Right cardiac atrium (tissue), 5 donors: ENCODE data around the gene CDC7. TPM values are rescaled to one million over a fixed set of nuclear protein-coding genes. Genes with fewer than 3 reads are reported as not detected.
A peak's percentile ranks its signal among the peaks of the same experiment; 100 is the strongest.

Experiments
- ATAC-seq, 2 donors: fragments of 200-7000 bp; cut with Tn5 transposase; one replicate each; pipeline versions ENCODE4 v1.8.0 to v1.9.1; 2020; ENCODE audit warnings: moderate library complexity in 2 of 2, mild to moderate bottlenecking in 1 of 2
- DNase-seq, 3 donors: peaks; one replicate each; pipeline ENCODE4 v3.0.0-alpha.2; 2020
- H3K27ac ChIP-seq: one replicate; pipeline ENCODE4 v1.5.1; 2013; ENCODE audit warnings: mild to moderate bottlenecking, low read length, control low read depth, moderate library complexity
- H3K27me3 ChIP-seq: one replicate; pipeline ENCODE4 v1.6.1; 2013; ENCODE audit not compliant: control insufficient read depth, insufficient read depth
- H3K4me1 ChIP-seq: one replicate; pipeline ENCODE4 v1.6.1; 2013; ENCODE audit warnings: low read length; ENCODE audit not compliant: control insufficient read depth, insufficient read depth
- H3K4me3 ChIP-seq: one replicate; pipeline ENCODE4 v1.5.1; 2013; ENCODE audit warnings: low read length, control low read depth
- H3K9me3 ChIP-seq: one replicate; pipeline ENCODE4 v1.6.1; 2013; ENCODE audit warnings: low read length; ENCODE audit not compliant: control insufficient read depth
- WGBS: extraction: QIAGEN DNeasy Blood & Tissue Kit; methylation state at CpG from one replicate; pipeline ENCODE4 v1.1.7; 2013; 5-methylcytosine and 5-hydroxymethylcytosine counted together
- intact Hi-C, 4 donors: fragments of 100-400 bp; cut with DNase I; formaldehyde crosslinking; loops; one replicate each; pipeline versions ENCODE4 v1.11.0 to v1.14.0; 2022 to 2023
- polyA plus RNA-seq: library from polyadenylated mRNA; stranded (reverse); fragments of 200-250 nt; gene quantifications from one replicate; pipeline ENCODE4 v1.2.3, GENCODE V29; 2013
- total RNA-seq, 4 donors: library from RNA; stranded (reverse); fragmentation: NEBNext Ultra II Directional; extraction: Animal tissue kit (Norgen Biotek cat#: 25700); gene quantifications; one replicate each; pipeline ENCODE4 v1.2.1, GENCODE V29; 2021
- donor health status: healthy with polysubstance abuse.
- donor health status: DM: no; HTN: yes; CAD: no.
- donor health status: DM: no; HTN: no; CAD: no.
- donor health status: DM: no; HTN: yes; CAD: no; lungs with severe emphysema.
- donor health status: DM: yes; HTN: yes; CAD: no.

Gene CDC7
- total and polyA plus RNA-seq, 5 donors, result 0.50 to 2.0 (median 1.6) TPM

GRCh38 chr1:91557826-91558225, 57.2 kb downstream of the CDC7 start:
- no peak overlapping the region for H3K4me3 ChIP-seq
- no peaks in the 10 kb centered on the region for H3K27me3 ChIP-seq
- peaks cover 3% of the 10 kb centered on the region for H3K4me1 ChIP-seq
- WGBS, result 0% methylated on average over 1 of the region's 1 CpG
- intact Hi-C loops, result no loop called here
- ATAC-seq (no peak), DNase-seq (no peak)
- no peaks in the 10 kb centered on the region for H3K9me3 ChIP-seq
- no peak overlapping the region for H3K27ac ChIP-seq

- 84% methylated on average over 8 of the region's 8 CpGs for WGBS
- Histone ChIP-seq H3K27me3 (no peaks in the 10 kb centered on the region), H3K9me3 (no peaks in the 10 kb centered on the region), H3K27ac (no peak overlapping the region), H3K4me3 (no peak overlapping the region), H3K4me1 (no peaks in the 10 kb centered on the region)
- ATAC-seq (no peak), DNase-seq (no peak)
- intact Hi-C loops, result no loop called here
These were observed 58.5 kb downstream of the CDC7 start for GRCh38 chr1:91559046-91559750.

GRCh38 chr1:91559838-91560565, 59.4 kb downstream of the CDC7 start:
- no peak overlapping the region for H3K27ac ChIP-seq
- WGBS, result 85% methylated on average over 4 of the region's 4 CpGs
- no peaks in the 10 kb centered on the region for H3K4me1 ChIP-seq
- H3K9me3 ChIP-seq, result no peaks in the 10 kb centered on the region
- DNase-seq (no peak), ATAC-seq (no peak)
- H3K27me3 ChIP-seq, result no peaks in the 10 kb centered on the region
- H3K4me3 ChIP-seq, result no peak overlapping the region
- intact Hi-C loops, result no loop called here

GRCh38 chr1:91564888-91565701, 64.4 kb downstream of the CDC7 start:
- no peaks in the 10 kb centered on the region for H3K27me3 ChIP-seq
- H3K4me3 ChIP-seq, result no peak overlapping the region
- DNase-seq, result no peak
- H3K9me3 ChIP-seq, result no peaks in the 10 kb centered on the region
- intact Hi-C loops, result no loop called here
- H3K4me1 ChIP-seq, result peaks cover 3% of the 10 kb centered on the region
- WGBS, result 75% methylated on average over 6 of the region's 6 CpGs
- H3K27ac ChIP-seq, result no peak overlapping the region
- ATAC-seq, result peak in 1 of 2 donors; percentile 47

- ATAC-seq, result no peak
- 91% methylated on average over 4 of the region's 4 CpGs for WGBS
- peaks cover 9% of the 10 kb centered on the region for H3K4me1 ChIP-seq
- no peak overlapping the region for H3K27ac ChIP-seq
- intact Hi-C loops, result no loop called here
- no peak for DNase-seq
- no peaks in the 10 kb centered on the region for H3K9me3 ChIP-seq
- H3K27me3 ChIP-seq, result no peaks in the 10 kb centered on the region
- H3K4me3 ChIP-seq, result no peak overlapping the region
These were observed 66.9 kb downstream of the CDC7 start for GRCh38 chr1:91567583-91567982.

- no peak for DNase-seq
- Histone ChIP-seq H3K4me3 (no peak overlapping the region), H3K4me1 (peaks cover 9% of the 10 kb centered on the region), H3K27ac (no peak overlapping the region), H3K9me3 (no peaks in the 10 kb centered on the region), H3K27me3 (no peaks in the 10 kb centered on the region)
- no peak for ATAC-seq
- intact Hi-C loops, result no loop called here
- 90% methylated on average over 7 of the region's 7 CpGs for WGBS
These were observed 67.6 kb downstream of the CDC7 start for GRCh38 chr1:91568261-91568660.

GRCh38 chr1:91569411-91570119, 68.9 kb downstream of the CDC7 start:
- ATAC-seq, result peak; percentile 97 to 98
- Histone ChIP-seq H3K27me3 (no peaks in the 10 kb centered on the region), H3K4me1 (peaks cover 9% of the 10 kb centered on the region), H3K9me3 (no peaks in the 10 kb centered on the region), H3K27ac (peak overlapping the region; percentile 100), H3K4me3 (no peak overlapping the region)
- intact Hi-C loops, result no loop called here
- 32% methylated on average over 7 of the region's 7 CpGs for WGBS
- DNase-seq, result peak; percentile 92 to 95 (median 92)

GRCh38 chr1:91570120-91570448, 69.4 kb downstream of the CDC7 start:
- Histone ChIP-seq H3K9me3 (no peaks in the 10 kb centered on the region), H3K4me3 (no peak overlapping the region), H3K4me1 (peaks cover 9% of the 10 kb centered on the region), H3K27me3 (no peaks in the 10 kb centered on the region), H3K27ac (peak overlapping the region; percentile 100)
- 34% methylated on average over 2 of the region's 2 CpGs for WGBS
- ATAC-seq (no peak), DNase-seq (no peak)
- intact Hi-C loops, result no loop called here

GRCh38 chr1:91572044-91572443, 71.4 kb downstream of the CDC7 start:
- DNase-seq (peak; percentile 42 to 67 (median 67)), ATAC-seq (peak; percentile 18 to 67)
- peak overlapping the region; percentile 51 for H3K27ac ChIP-seq
- H3K4me3 ChIP-seq, result no peak overlapping the region
- no peaks in the 10 kb centered on the region for H3K27me3 ChIP-seq
- H3K9me3 ChIP-seq, result no peaks in the 10 kb centered on the region
- 57% methylated on average over 10 of the region's 10 CpGs for WGBS
- intact Hi-C loops, result no loop called here
- peaks cover 9% of the 10 kb centered on the region for H3K4me1 ChIP-seq
